Activated CD8-positive, alpha-beta memory T cell treated with anti-CD3 and anti-CD28 coated beads, Interleukin-2, amount 50 U/mL, for 4 hours (primary cell): ENCODE data around the gene GALNT2.

Source experiments
- DNase-seq: peaks from one replicate; pipeline ENCODE4 v3.0.0-alpha.2; 2020

The GALNT2 gene

DNA sequence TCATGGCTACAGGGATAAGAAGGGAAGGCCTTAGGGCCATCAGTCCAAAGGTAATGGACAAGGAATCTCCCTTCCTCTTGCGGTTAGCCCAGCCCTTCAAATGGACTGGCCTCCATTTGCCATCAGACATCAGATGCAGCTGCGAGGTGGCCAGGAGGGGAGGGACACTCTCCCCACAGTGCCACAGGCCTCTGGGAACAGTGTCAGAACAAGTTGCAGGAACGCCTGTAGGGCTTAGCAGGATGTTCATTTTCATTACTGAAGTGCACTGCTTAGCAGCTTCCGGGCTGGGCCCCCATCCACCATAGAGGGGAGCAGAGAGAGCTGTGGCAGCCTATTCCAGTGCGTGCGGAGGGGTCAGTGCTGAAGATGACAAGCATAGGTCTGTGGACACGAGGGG is 127.5 kb downstream of the GALNT2 start:
- no peak for DNase-seq

DNA sequence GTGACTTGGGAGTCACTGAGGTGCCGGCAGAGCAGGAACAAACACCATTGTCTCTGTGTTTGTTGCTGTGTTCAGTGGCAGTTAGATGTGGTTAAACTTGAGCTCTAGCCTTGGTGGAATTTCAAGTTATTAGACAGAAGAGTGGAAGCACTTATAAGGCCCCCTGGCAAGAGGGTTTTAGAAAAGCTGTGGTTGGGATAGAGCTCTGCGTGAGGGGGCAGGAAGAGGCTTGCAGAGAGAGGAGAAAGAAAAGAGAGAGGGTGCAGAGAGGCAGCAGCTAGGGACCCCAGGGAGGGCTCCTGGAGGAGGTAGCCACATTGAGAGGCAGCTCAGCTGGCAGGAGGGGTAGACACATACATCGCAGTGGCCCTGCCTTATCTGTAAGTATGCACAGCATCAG is 128.2 kb downstream of the GALNT2 start:
- no peak for DNase-seq

GRCh38 chr1:230196077-230196476 is 129.0 kb downstream of the GALNT2 start:
- no peak for DNase-seq

- no peak for DNase-seq
Observed at GRCh38 chr1:230197644-230198567, 130.9 kb downstream of the GALNT2 start.

- no peak for DNase-seq
Observed at GRCh38 chr1:230199034-230199433, 132.0 kb downstream of the GALNT2 start.

DNA sequence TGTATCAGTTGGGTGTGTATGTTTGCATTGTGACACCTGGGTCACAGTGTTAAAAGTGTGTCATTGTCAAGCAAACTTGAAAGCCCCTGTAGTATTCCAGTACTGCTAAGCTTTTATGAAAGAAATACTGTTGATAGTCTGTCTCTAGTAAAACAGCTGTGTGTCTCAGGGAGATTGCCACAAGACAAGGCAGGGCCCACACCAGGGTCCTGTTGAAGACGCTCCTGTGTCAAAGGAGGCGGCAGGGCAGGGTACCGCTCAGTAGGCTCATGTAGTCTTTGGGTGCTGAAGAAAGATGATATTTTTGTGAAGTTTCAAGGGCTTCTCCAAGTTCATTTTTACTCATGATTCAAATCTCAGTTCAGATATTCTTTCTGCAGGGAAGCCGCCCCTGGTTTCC is 132.5 kb downstream of the GALNT2 start:
- no peak for DNase-seq

GRCh38 chr1:230200276-230200675 is 133.2 kb downstream of the GALNT2 start:
- DNase-seq = no peak

DNA sequence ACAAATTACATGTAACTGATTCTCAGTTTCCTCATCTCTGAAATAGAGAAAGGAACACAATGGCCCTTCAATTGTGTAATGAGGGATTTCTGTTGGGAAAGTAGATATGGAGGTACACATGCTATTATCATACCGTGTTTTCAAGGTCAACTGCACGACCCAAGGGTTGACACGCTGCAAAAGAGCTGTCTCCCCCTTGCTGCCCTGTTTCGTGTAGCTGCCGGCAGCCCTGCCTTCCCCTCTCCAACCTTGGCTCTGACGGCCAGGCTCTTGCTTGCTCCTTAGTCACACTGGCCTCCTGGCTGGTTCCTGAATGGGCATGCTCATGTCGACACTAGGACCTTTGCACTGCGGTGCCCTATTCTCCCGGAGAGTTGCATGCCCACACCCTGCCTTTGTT is 134.4 kb downstream of the GALNT2 start:
- DNase-seq = no peak

DNA sequence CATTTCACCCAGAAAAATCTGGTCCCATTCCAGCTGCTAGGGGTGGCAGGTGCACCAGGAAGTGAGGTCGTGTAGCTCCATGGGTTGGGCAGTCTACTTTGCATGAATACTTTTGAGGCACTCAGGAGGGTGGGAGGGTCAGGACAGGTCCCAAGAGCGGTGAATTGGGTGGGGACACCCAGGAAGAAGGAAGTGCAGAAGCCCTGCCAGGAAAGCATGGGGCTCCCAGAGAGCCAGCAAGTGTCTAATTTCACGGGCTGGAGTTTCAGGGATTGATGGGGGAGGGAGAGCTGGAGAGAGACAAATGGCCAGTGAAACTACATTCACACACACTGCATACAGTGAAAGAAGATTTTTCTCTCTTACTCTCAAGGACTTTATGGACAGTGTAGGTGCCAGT is 137.8 kb downstream of the GALNT2 start:
- DNase-seq = no peak

DNA sequence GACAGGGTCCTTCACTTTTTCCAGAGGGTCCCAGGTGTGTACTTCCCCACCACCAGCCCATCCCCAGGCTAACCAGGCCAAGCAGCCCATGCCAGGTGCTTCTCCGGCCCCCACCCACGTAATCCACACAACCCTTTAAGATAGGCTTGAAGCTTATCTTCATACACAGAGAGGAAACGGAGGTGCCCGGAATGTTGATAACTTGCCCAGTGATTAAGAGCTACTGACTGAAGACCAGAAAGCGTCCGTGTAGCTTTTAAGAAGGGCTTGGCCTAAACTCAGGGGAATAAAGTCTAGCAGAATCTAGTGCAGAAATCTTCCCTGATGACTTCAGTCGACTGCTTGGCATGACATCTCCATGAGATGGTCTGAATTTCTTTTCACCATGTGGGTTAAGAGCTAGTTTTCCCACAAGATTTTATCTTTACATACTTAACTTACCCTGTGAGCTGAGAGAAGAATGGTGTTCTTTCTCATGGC is 138.7 kb downstream of the GALNT2 start:
- DNase-seq = no peak

DNA sequence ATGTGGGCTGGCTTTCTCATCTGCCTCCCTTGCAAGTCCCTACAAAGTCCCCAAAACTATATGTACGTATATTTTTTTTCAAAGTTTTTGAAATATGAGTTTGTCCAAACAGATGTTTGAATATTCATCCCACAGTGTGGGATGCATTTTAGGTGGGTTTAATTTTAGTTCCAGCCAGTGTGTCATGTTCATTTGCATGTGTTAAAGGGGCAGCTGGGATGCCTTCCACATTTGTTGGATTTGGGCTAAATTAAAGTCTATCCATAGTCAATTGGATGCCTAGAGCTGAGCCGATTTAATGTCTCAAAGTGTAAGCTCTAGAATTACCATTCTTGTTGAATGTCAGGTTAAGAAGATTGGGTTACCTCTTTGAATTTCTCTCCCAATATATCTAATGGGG is 139.2 kb downstream of the GALNT2 start:
- no peak for DNase-seq

- DNase-seq = no peak
Observed at GRCh38 chr1:230206976-230207375, 139.9 kb downstream of the GALNT2 start.

DNA sequence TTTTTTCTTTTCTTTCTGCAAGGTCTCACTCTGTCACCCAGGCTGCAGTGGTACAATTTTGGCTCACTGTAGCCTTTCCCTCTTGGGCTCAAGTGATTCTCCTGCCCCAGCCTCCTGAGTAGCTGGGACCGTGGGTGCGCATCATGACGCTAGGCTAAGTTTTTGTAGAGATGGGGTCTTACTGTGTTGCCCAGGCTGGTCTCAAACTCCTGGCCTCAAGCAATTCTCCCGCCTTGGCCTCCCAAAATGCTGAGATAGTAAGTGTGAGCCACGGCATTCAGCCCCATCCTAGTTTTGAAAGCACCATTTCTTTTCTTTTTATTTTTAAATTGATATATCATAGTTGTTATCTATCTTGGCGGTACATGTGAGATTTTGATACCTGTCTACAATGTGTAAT is 140.6 kb downstream of the GALNT2 start:
- DNase-seq = no peak

DNA sequence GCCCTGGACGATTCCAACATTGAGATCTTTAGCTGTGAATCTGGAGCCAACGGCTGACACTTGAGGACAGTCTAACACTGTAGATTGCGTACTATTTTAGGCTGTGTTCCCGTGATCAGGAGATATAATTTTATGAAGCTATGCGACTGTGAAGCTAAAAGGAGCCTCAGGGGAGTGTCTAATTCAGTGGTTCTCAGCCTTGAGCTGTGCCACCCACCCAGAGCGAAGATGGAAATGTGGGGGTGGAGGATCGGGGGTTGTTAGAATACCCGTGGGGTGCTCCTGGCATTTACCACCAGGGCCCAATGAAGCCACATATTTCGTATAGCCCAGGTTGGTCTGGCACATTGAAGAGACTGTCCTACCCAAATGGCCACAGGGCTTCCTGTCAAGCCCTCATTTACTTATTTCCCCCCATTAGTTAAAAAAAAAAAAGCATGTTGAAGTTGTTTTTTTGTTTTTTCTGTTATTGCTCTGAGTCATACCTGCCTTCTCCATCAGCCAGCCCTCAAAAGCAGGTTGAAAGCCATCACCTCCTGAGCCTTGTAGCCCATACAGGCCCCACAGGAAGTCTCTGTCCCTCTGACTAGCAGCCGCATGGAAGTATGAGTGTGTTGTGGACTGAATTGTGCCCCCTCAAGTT is 141.7 kb downstream of the GALNT2 start:
- peak; percentile 52 for DNase-seq

- DNase-seq = no peak
Observed at GRCh38 chr1:230210326-230210980, 143.4 kb downstream of the GALNT2 start.

DNA sequence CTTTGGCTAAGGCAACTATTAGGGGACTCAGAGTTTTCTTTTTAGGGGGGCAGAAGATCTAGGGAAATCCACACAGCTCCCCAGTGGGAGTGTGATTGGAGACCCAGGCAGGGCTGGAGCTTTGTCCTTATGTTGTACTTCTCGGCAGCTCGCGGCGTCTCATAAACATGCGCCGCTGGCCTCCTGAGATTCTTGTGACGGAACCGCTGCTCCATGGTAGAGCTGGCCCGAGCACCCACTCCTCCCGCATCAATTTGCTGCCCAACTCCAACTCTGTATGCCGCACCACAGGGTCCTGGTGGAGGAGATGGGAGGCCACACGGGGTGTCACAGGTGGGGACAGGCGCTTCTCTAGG is 143.9 kb downstream of the GALNT2 start:
- no peak for DNase-seq

GRCh38 chr1:230211436-230212145 is 144.6 kb downstream of the GALNT2 start:
- no peak for DNase-seq

- DNase-seq = no peak
Observed at GRCh38 chr1:230212405-230212936, 145.4 kb downstream of the GALNT2 start.

- no peak for DNase-seq
Observed at GRCh38 chr1:230215031-230215430, 148.0 kb downstream of the GALNT2 start.

DNA sequence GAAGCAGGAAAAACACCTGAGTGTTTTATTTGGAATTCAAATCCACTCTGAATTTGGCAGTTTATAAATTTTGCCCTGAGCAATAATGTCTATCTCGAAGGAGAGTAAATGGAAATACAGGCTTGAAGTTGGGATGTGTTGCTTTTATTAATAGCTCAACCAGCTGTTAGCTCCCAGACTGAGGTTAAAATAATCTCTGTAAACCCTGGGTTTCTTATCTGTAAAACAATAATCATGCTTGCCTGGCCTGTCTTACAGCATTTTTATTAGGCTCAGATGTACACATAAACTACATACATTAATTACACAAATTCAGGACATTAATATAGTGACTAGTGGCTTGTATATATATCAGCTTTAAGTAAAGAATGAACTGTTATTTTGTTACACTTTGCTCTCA is 148.5 kb downstream of the GALNT2 start:
- no peak for DNase-seq

GRCh38 chr1:230216896-230217295 is 149.9 kb downstream of the GALNT2 start:
- DNase-seq = no peak

DNA sequence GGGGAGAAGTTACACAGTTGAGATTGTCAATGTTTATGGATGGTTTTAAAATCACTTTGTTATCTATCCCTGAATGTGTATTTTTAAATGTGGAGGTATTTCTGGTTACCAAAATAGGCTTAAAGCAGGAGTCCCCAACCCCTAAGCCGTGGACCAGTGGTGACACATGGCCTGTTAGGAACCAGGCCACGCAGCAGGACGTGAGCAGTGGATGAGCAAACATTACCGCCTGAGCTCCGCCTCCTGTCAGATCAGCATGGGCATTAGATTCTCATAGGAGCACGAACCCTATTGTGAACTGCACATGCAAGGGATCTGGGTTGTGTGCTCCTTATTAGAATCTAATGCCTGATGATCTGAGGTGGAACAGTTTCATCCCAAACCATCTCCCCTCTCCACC is 151.6 kb downstream of the GALNT2 start:
- no peak for DNase-seq
